HG02623 (cell line): Measurements from ENCODE around the gene ANKMY1.

Source experiments
- ATAC-seq: cut with Tn5 transposase; IDR thresholded peaks from one replicate; pipeline ENCODE4 v1.9.1; 2021; ENCODE audit warnings: moderate library complexity; ENCODE audit not compliant: unreplicated experiment

ANKMY1 gene

GRCh38 chr2:240594511-240595380 is 37.0 kb upstream of the ANKMY1 start:
- ATAC-seq, result no peak

GRCh38 chr2:240593703-240594451 is 36.1 kb upstream of the ANKMY1 start:
- ATAC-seq, result no peak

- ATAC-seq, result no peak
Measured at GRCh38 chr2:240593026-240593702, 35.4 kb upstream of the ANKMY1 start.

GRCh38 chr2:240591784-240592183 is 34.0 kb upstream of the ANKMY1 start:
- ATAC-seq, result no peak

- no peak for ATAC-seq
Measured at GRCh38 chr2:240591226-240591625, 33.4 kb upstream of the ANKMY1 start.

GRCh38 chr2:240590681-240591111 is 32.9 kb upstream of the ANKMY1 start:
- no peak for ATAC-seq

GRCh38 chr2:240589850-240590525 is 32.2 kb upstream of the ANKMY1 start:
- no peak for ATAC-seq

GRCh38 chr2:240589375-240589774 is 31.6 kb upstream of the ANKMY1 start:
- ATAC-seq, result no peak

- ATAC-seq, result no peak
Measured at GRCh38 chr2:240588669-240589068, 30.9 kb upstream of the ANKMY1 start.

- no peak for ATAC-seq
Measured at GRCh38 chr2:240588006-240588655, 30.3 kb upstream of the ANKMY1 start.

GRCh38 chr2:240586919-240587800 is 29.4 kb upstream of the ANKMY1 start:
- no peak for ATAC-seq

GRCh38 chr2:240586198-240586918 is 28.6 kb upstream of the ANKMY1 start, which contains the start of gene CAPN10:
Gene CAPN10 (plus strand): TSS chr2:240586734. CDS start chr2:240586912, 178 bp downstream.
- peak; percentile 50 for ATAC-seq

- ATAC-seq, result no peak
Measured at GRCh38 chr2:240585681-240586197, 28.0 kb upstream of the ANKMY1 start.

GRCh38 chr2:240585101-240585500 is 27.3 kb upstream of the ANKMY1 start:
- peak; percentile 20 for ATAC-seq

- ATAC-seq, result peak; percentile 50
Measured at GRCh38 chr2:240584486-240585031, 26.8 kb upstream of the ANKMY1 start.

- no peak for ATAC-seq
Measured at GRCh38 chr2:240583774-240584173, 26.0 kb upstream of the ANKMY1 start.

- no peak for ATAC-seq
Measured at GRCh38 chr2:240582781-240583180, 25.0 kb upstream of the ANKMY1 start.

GRCh38 chr2:240581811-240582210 is 24.0 kb upstream of the ANKMY1 start:
- no peak for ATAC-seq
